AG04449 (cell line): ENCODE results near the gene TM2D3.

Experiments used
- CTCF ChIA-PET: fragments of 350-600 bp; formaldehyde crosslinking; extraction: SDS; loops from one replicate; lab custom pipeline; 2021; ENCODE audit warnings: antibody characterized with exemption; lab: Yijun Ruan, JAX
- POLR2A ChIA-PET: fragments of 400-600, 350-600 bp; formaldehyde crosslinking; extraction: SDS; loops from one replicate; lab custom pipeline; 2020; ENCODE audit warnings: antibody characterized with exemption, inconsistent platforms; lab: Yijun Ruan, JAX
- DNase-seq: peaks from one replicate; pipeline ENCODE4 v3.0.0-alpha.2; 2010; ENCODE audit warnings: low read depth, low spot score
- H3K4me3 ChIP-seq: 2 replicates; pipeline ENCODE4 v1.5.1; 2011; ENCODE audit warnings: low read depth, mild to moderate bottlenecking, control low read depth, low read length
- TF ChIP-seq, protein P1 (sequence below): IDR thresholded peaks from one replicate; pipeline ENCODE4 v1.5.1; 2011; ENCODE audit warnings: mild to moderate bottlenecking, moderate library complexity, low read length, control low read depth, inconsistent platforms; ENCODE audit not compliant: insufficient read depth; ENCODE audit errors: missing control alignments

TM2D3 gene

DNA sequence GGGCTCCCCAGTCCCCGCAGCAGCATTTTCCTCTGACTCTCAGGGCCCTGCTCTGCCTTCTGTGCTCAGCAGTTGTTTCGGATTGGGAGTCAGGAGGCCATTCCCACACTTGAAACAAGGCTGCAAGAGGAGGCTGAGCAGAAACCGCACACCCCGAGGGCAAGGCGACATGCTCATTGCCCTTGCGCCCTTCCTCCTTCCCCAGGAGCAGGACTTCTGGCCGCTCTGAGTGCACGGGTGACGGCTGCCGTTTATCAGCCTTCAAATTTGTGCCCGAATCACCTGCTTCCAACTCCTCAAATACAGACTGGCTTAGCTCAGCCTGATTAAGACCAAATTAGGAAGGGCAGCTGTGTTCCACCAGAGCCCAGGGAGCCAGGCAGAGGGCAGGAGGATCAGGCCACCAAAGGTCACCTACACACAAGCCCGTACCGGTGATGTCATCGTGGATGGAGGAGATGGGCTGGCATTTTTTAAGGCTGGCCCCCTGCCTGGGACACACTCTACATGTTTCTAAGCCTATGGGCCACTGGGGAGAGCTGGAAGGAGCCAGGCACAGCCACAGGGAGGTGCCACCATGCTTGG, 38.1 kb downstream of the TM2D3 start:
- TF ChIP-seq, protein P1, sequence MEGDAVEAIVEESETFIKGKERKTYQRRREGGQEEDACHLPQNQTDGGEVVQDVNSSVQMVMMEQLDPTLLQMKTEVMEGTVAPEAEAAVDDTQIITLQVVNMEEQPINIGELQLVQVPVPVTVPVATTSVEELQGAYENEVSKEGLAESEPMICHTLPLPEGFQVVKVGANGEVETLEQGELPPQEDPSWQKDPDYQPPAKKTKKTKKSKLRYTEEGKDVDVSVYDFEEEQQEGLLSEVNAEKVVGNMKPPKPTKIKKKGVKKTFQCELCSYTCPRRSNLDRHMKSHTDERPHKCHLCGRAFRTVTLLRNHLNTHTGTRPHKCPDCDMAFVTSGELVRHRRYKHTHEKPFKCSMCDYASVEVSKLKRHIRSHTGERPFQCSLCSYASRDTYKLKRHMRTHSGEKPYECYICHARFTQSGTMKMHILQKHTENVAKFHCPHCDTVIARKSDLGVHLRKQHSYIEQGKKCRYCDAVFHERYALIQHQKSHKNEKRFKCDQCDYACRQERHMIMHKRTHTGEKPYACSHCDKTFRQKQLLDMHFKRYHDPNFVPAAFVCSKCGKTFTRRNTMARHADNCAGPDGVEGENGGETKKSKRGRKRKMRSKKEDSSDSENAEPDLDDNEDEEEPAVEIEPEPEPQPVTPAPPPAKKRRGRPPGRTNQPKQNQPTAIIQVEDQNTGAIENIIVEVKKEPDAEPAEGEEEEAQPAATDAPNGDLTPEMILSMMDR: no peak
- POLR2A ChIA-PET: no interaction called here
- CTCF ChIA-PET: interaction anchor here (0.8 to 1.5 kb wide), 3 partner anchors 26 to 320 kb away, joined by 3 to 4 read pairs (median 3); no protein-coding TSS in a partner anchor
- no peak for DNase-seq
- no peak overlapping the region for H3K4me3 ChIP-seq

DNA sequence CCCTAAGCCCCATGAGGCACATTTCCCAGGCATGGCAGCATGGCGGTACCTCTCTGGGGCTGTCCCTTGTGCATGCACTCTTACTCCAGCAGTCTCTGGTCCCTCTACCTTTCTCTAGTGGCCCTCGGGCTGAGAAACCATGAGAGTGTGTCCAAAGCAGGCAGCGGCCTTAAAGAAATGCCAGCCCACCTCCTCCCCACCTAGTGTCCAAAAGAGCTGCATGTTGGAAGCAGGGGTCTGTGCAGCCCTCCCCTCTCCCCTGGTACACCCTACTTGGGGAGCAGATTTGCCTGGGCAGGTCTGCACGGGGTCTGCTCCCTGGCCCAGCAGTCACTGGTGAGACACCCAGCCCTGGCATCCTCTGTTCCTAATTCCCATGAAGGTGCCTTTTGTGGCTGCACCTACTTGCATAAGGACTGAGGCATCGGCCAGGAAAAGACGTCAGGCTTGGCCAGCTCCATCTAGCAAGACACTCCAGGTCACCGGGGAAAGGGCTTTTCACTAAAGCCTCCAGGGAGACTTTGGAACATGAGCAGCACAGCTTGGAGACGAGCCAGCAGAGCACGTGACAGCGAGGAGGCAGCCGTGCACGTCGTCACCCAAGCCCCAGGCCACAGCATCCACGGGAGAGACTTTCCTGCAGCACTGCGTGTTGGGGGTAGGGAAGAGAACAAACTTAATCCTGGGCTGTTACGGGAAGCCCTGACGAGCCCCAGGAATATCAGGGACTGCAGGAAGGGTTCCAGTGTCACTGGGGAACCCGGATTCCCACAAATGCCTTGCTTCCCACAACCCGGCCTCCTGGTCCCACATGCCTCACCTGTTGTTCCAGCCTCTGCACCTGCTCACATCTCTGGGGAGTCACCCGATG, 38.8 kb downstream of the TM2D3 start:
- no peak overlapping the region for H3K4me3 ChIP-seq
- TF ChIP-seq, protein P1: no peak
- no peak for DNase-seq
- POLR2A ChIA-PET: no interaction called here
- CTCF ChIA-PET: interaction anchor here (1.5 kb wide), 1 partner anchor 28 kb away, joined by 4 read pairs; no protein-coding TSS in a partner anchor

DNA sequence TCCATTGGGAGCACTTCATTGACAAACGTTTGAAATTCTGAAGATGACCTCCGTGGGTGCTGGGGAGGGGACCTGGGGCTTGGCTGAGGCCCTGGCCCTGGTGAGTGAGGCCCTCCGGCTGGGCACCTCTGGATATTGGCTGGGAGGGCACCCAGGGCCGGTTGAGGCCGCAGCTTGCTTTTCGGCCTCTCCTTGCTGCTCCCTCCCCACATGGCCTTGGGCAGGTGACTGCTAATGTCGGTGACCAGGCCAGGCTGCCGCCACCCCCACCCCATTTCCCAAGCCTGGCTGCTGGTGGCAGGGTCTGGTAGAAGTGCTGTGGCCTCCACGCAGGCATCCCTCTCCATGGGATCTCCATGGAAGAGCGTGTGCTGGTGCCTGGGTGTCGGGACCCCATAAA, 39.5 kb downstream of the TM2D3 start:
- no peak for DNase-seq
- POLR2A ChIA-PET: no interaction called here
- CTCF ChIA-PET: no interaction called here
- TF ChIP-seq, protein P1: no peak
- no peak overlapping the region for H3K4me3 ChIP-seq

DNA sequence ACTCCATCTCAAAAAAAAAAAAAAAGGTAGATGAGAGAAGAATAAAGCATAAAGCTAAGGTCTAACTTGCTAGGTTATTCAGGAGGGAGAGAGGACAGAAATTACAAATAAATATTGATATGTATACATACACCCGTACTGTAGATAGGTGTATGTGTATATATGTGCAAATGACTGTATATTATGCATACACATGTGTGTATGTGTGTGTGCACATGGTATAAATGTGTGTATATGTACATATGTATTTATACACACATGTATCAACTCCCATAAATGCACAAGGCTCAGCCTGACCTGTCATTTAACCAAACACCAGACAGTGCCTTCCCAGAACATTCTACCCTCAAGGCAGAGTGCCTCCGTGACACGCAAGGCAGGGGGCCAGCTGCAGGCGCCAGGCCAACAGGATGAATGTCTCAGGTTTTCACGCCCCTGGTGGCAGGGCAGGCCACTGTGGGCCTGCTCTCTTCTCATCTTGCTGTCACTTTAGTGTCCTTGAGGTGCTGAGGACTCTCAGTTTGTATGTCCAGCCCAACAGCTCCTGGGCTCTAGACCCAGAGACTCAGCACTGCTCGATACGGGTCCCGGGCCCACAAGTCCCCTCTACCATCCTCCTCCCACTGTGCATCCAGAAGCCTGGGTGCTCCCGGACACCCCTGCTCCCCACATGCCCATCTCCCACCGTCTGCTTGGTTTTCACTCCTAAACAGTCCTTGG, 40.4 kb downstream of the TM2D3 start:
- no peak for DNase-seq
- POLR2A ChIA-PET: no interaction called here
- H3K4me3 ChIP-seq: no peak overlapping the region
- TF ChIP-seq, protein P1: no peak
- CTCF ChIA-PET: no interaction called here

DNA sequence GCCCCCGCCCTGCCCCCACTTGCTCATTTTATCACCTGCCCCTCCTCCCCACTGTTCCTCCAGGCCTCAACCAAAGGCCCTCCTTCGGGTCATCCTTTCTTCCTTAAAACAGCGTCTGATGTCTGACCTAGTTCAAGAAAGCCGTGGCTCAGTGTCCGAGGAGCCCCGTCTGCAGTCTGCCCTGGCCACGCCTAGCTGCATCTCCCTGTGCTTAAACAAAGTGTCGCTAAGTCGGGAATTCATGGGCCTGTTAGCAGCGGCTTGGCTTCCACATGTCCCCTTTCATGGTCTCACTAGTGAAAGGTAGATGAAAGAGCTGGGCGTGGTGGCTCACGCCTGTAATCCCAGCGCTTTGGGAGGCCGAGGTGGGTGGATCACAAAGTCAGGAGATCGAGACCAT, 41.2 kb downstream of the TM2D3 start:
- CTCF ChIA-PET: no interaction called here
- H3K4me3 ChIP-seq: no peak overlapping the region
- DNase-seq: no peak
- POLR2A ChIA-PET: no interaction called here
- TF ChIP-seq, protein P1: no peak

DNA sequence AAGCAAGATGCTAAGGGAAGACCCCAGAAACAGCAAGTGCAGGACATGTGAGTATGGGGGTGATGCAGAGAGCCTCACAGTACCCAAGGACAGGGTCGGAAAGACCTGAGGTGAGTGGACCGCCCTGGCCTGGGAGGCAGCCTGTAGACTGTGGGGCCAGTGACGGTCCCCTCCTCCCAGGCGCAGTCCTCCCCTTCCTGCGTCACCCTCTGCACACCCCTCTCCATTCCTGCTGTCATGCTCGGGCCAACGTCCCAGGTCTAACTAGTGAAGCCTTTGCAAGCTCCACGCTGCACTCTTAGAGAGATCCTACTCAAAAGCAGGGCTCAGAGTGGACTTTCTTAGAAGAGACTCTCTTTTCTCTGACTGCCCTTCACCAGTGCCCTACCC, 41.6 kb downstream of the TM2D3 start:
- TF ChIP-seq, protein P1: no peak
- CTCF ChIA-PET: no interaction called here

More for the DNA sequence above, 41.6 kb downstream of the TM2D3 start:
- no peak for DNase-seq
- POLR2A ChIA-PET: no interaction called here
- H3K4me3 ChIP-seq: no peak overlapping the region
